Endothelial cell of umbilical vein (primary cell): Measurements from ENCODE around the gene MYO19. TPM values are rescaled to one million over a fixed set of nuclear protein-coding genes. Genes with fewer than 3 reads are reported as not detected.

Experiments
- BruUV-seq: library from RNA; stranded (reverse); fragments of 400-500 nt; replicated peaks from 2 replicates; lab custom pipeline; 2021; lab: Mats Ljungman, UMichigan
- CTCF ChIA-PET: fragments of 300-600, 350-600 bp; sonication (Branson Sonifier 250); formaldehyde crosslinking; loops from one replicate; lab custom pipeline; 2021; ENCODE audit warnings: antibody characterized with exemption, inconsistent platforms; lab: Charles Lee
- POLR2A ChIA-PET: fragments of 300-600, 350-600 bp; sonication (Branson Sonifier 250); formaldehyde crosslinking; loops from one replicate; lab custom pipeline; 2021; ENCODE audit warnings: antibody characterized with exemption, inconsistent platforms; lab: Charles Lee
- DNase-seq: peaks from one replicate; pipeline ENCODE4 v3.0.0-alpha.2; 2011; ENCODE audit warnings: low read depth, low spot score
- FAIRE-seq: peaks from 2 replicates; lab custom pipeline; 2011; peaks lifted over from hg19 to GRCh38; lab: Jason Lieb, UNC
- H2AFZ ChIP-seq: 2 replicates; pipeline ENCODE4 v1.6.0; 2012; ENCODE audit warnings: low read depth, low read length, control low read depth, inconsistent platforms
- H3K27ac ChIP-seq: 2 replicates; pipeline ENCODE4 v1.5.1; 2011; ENCODE audit warnings: low read depth, mild to moderate bottlenecking, control low read depth, low read length, moderate library complexity; ENCODE audit not compliant: insufficient read depth
- H3K27me3 ChIP-seq, 2 experiments: 2 replicates each; pipeline versions ENCODE4 v1.6.0 to v1.6.1; 2011; ENCODE audit warnings: low read length in 2 of 2, mixed read lengths in 1 of 2; ENCODE audit not compliant: control insufficient read depth in 2 of 2, insufficient read depth in 2 of 2
- H3K36me3 ChIP-seq, 2 experiments: 2 replicates in 1 of 2; 3 replicates in 1 of 2; pipeline ENCODE4 v1.5.1; 2011; ENCODE audit warnings: low read length in 2 of 2, mild to moderate bottlenecking in 1 of 2, moderate library complexity in 1 of 2; ENCODE audit not compliant: control insufficient read depth in 2 of 2, insufficient read depth in 2 of 2; ENCODE audit errors: extremely low read depth in 1 of 2
- H3K4me1 ChIP-seq: 3 replicates; pipeline ENCODE4 v1.5.1; 2011; ENCODE audit warnings: mild to moderate bottlenecking, low read length; ENCODE audit not compliant: control insufficient read depth, insufficient read depth; ENCODE audit errors: extremely low read depth
- H3K4me2 ChIP-seq: 2 replicates; pipeline ENCODE4 v1.6.1; 2011; ENCODE audit warnings: low read length, control low read depth, mixed read lengths; ENCODE audit not compliant: insufficient read depth
- H3K4me3 ChIP-seq, 3 experiments: fragments of 200-600 bp in 1 of 3; sonication (generic), shearing (Covaris generic) in 1 of 3; replicated peaks in 1 of 3; 2 replicates each; pipeline ENCODE4 v1.5.1; 2011 to 2016; ENCODE audit warnings: control low read depth in 3 of 3, low read length in 3 of 3, mild to moderate bottlenecking in 2 of 3, inconsistent platforms in 1 of 3, low read depth in 1 of 3, moderate library complexity in 1 of 3; ENCODE audit not compliant: insufficient read depth in 1 of 3
- H3K79me2 ChIP-seq: 2 replicates; pipeline ENCODE4 v1.6.0; 2012; ENCODE audit warnings: low read length, inconsistent platforms; ENCODE audit not compliant: control insufficient read depth, insufficient read depth
- H3K9ac ChIP-seq: replicated peaks from 2 replicates; pipeline ENCODE3; 2011; ENCODE audit warnings: low read length, control low read depth; ENCODE audit not compliant: insufficient read depth; ENCODE audit errors: extremely low read depth
- H3K9me1 ChIP-seq: replicated peaks from 3 replicates; pipeline ENCODE4 v1.6.0; 2011; ENCODE audit warnings: mild to moderate bottlenecking, low read length; ENCODE audit not compliant: control insufficient read depth, insufficient read depth; ENCODE audit errors: extremely low read depth
- H3K9me3 ChIP-seq: replicated peaks from 2 replicates; pipeline ENCODE4 v1.5.1; 2012; ENCODE audit warnings: low read length, inconsistent platforms; ENCODE audit not compliant: control insufficient read depth, insufficient read depth
- H4K20me1 ChIP-seq: replicated peaks from 2 replicates; pipeline ENCODE3; 2011; ENCODE audit warnings: mild to moderate bottlenecking, low read length; ENCODE audit not compliant: control insufficient read depth, insufficient read depth; ENCODE audit errors: extremely low read depth
- EZH2 ChIP-seq: IDR thresholded peaks from 2 replicates; pipeline ENCODE4 v1.6.1; 2012; ENCODE audit warnings: borderline replicate concordance, low read depth, mild to moderate bottlenecking, moderate library complexity, low read length, inconsistent platforms; ENCODE audit not compliant: severe bottlenecking
- FOS ChIP-seq: IDR thresholded peaks from 2 replicates; pipeline ENCODE4 v1.6.1; 2011; ENCODE audit warnings: mild to moderate bottlenecking, low read length, moderate library complexity, borderline replicate concordance; ENCODE audit not compliant: insufficient read depth
- GATA2 ChIP-seq: IDR thresholded peaks from 2 replicates; pipeline ENCODE4 v1.7.0; 2011; ENCODE audit warnings: low read depth, mild to moderate bottlenecking, moderate library complexity, mixed read lengths, low read length; ENCODE audit not compliant: insufficient read length, insufficient read depth
- JUN ChIP-seq: IDR thresholded peaks from 2 replicates; pipeline ENCODE4 v1.6.1; 2011; ENCODE audit warnings: borderline replicate concordance, low read depth; ENCODE audit not compliant: insufficient read length, insufficient read depth
- MYC ChIP-seq: IDR thresholded peaks from one replicate; pipeline ENCODE4 v1.6.1; 2011; ENCODE audit warnings: mild to moderate bottlenecking, low read depth, low read length
- POLR2A ChIP-seq: IDR thresholded peaks from 2 replicates; pipeline ENCODE4 v1.6.1; 2012; ENCODE audit warnings: low read depth, mild to moderate bottlenecking, control low read depth, low read length
- POLR2AphosphoS5 ChIP-seq: IDR thresholded peaks from 2 replicates; pipeline ENCODE4 v1.6.1; 2012; ENCODE audit warnings: low read depth, mild to moderate bottlenecking, control low read depth, low read length, moderate library complexity; ENCODE audit not compliant: insufficient read depth
- dilution Hi-C: fragments of 300-500 bp; cut with MboI; formaldehyde crosslinking; loops from one replicate; pipeline ENCODE4 v1.15.0; 2019; ENCODE audit warnings: low sequenced_read_pairs; ENCODE audit not compliant: extremely low pct_ligation_motif_present
- intact Hi-C: fragments of 100-400 bp; cut with micrococcal nuclease; formaldehyde crosslinking; loops from one replicate; pipeline ENCODE4 v1.10.0; 2022
- polyA plus RNA-seq, 4 experiments: library from polyadenylated mRNA; depleted of rRNA in 3 of 4; stranded (reverse) in 3 of 4; unstranded in 1 of 4; fragments of >200 nt; gene quantifications; 2 replicates each; pipeline versions ENCODE4 v1.2.1 to v1.2.3, GENCODE V29; 2011 to 2012; ENCODE audit warnings: missing spikeins in 1 of 4
- total RNA-seq: library from RNA; stranded (reverse); gene quantifications from 2 replicates; pipeline ENCODE4 v1.2.3, GENCODE V29; 2021
- TF ChIP-seq, protein P1 (sequence below), 2 donors: IDR thresholded peaks; 1 replicate in 1 of 2; 2 replicates in 1 of 2; pipeline ENCODE4 v1.5.1; 2011; ENCODE audit warnings: low read length in 2 of 2, mild to moderate bottlenecking in 2 of 2, moderate library complexity in 2 of 2, control low read depth in 1 of 2, inconsistent platforms in 1 of 2, low read depth in 1 of 2; ENCODE audit not compliant: insufficient read depth in 1 of 2; ENCODE audit errors: extremely low read depth in 1 of 2
- TF ChIP-seq, protein P2 (sequence below): IDR thresholded peaks from 2 replicates; pipeline ENCODE4 v1.6.1; 2011; ENCODE audit not compliant: insufficient read depth, insufficient read length

MYO19 gene
- total and polyA plus RNA-seq, 2 donors (not counting 3 experiments of a cell fraction or from before 2014, with no cell fraction given): 75.4 to 95.7 TPM

GRCh38 chr17:36500745-36501225, 33.9 kb downstream of the MYO19 start:
- dilution Hi-C loops (no loop called here), intact Hi-C loops (no loop called here)
- Histone ChIP-seq H3K4me1 (no peaks in the 10 kb centered on the region), H3K4me3 (no peak overlapping the region), H3K9me1 (no peaks in the 10 kb centered on the region), H3K9ac (no peak overlapping the region), H2AFZ (no peak overlapping the region), H3K27me3 (no peaks in the 10 kb centered on the region), H3K27ac (no peak overlapping the region), H3K9me3 (no peaks in the 10 kb centered on the region), H4K20me1 (no peaks in the 10 kb centered on the region), H3K79me2 (no peaks in the 10 kb centered on the region), H3K36me3 (peaks cover 2 to 28% of the 10 kb centered on the region in 2 experiments), H3K4me2 (no peak overlapping the region)
- BruUV-seq: no TSS peak
- CTCF ChIA-PET: interaction anchor here (1.2 kb wide), 1 partner anchor 15 kb away, joined by 3 read pairs; no protein-coding TSS in a partner anchor
- POLR2A ChIA-PET: no interaction called here
- TF ChIP-seq MYC: no peak
- TF ChIP-seq POLR2AphosphoS5: no peak
- TF ChIP-seq EZH2: no peak
- TF ChIP-seq JUN: no peak
- TF ChIP-seq GATA2: no peak
- no peak for TF ChIP-seq FOS
- TF ChIP-seq, protein P1, sequence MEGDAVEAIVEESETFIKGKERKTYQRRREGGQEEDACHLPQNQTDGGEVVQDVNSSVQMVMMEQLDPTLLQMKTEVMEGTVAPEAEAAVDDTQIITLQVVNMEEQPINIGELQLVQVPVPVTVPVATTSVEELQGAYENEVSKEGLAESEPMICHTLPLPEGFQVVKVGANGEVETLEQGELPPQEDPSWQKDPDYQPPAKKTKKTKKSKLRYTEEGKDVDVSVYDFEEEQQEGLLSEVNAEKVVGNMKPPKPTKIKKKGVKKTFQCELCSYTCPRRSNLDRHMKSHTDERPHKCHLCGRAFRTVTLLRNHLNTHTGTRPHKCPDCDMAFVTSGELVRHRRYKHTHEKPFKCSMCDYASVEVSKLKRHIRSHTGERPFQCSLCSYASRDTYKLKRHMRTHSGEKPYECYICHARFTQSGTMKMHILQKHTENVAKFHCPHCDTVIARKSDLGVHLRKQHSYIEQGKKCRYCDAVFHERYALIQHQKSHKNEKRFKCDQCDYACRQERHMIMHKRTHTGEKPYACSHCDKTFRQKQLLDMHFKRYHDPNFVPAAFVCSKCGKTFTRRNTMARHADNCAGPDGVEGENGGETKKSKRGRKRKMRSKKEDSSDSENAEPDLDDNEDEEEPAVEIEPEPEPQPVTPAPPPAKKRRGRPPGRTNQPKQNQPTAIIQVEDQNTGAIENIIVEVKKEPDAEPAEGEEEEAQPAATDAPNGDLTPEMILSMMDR (IDR thresholded peaks at IDR 0.05; ENCODE audit: extremely low read depth in 1 of 2, insufficient read depth in 1 of 2, low read depth in 1 of 2, low read length in 2 of 2): no peak
- TF ChIP-seq, protein P2, sequence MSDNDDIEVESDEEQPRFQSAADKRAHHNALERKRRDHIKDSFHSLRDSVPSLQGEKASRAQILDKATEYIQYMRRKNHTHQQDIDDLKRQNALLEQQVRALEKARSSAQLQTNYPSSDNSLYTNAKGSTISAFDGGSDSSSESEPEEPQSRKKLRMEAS: no peak
- TF ChIP-seq POLR2A: no peak
- FAIRE-seq (no peak), DNase-seq (no peak)
